Chondrocyte (in vitro differentiated cells): ENCODE results near the gene SUN1. TPM values are rescaled to one million over a fixed set of nuclear protein-coding genes. Genes with fewer than 3 reads are reported as not detected.

Source experiments
- DNase-seq: peaks from one replicate; pipeline ENCODE4 v3.0.0; 2021; ENCODE audit warnings: mixed read lengths, low spot score
- H3K27ac Mint-ChIP-seq: one replicate; pipeline ENCODE4 v1.8.0; 2021; ENCODE audit warnings: mild to moderate bottlenecking, moderate library complexity, mixed read lengths; ENCODE audit not compliant: unreplicated experiment
- H3K27me3 Mint-ChIP-seq: 2 replicates; pipeline ENCODE4 v1.8.0; 2021; ENCODE audit warnings: low read depth, mixed read lengths
- H3K36me3 Mint-ChIP-seq: 2 replicates; pipeline ENCODE4 v1.8.0; 2021; ENCODE audit warnings: low read depth, mixed read lengths
- H3K4me1 Mint-ChIP-seq: 2 replicates; pipeline ENCODE4 v1.8.0; 2021; ENCODE audit warnings: low read depth, mild to moderate bottlenecking, mixed read lengths
- H3K4me3 Mint-ChIP-seq: one replicate; pipeline ENCODE4 v1.8.0; 2021; ENCODE audit warnings: mild to moderate bottlenecking, moderate library complexity, mixed read lengths; ENCODE audit not compliant: unreplicated experiment
- H3K9me3 Mint-ChIP-seq: 2 replicates; pipeline ENCODE4 v1.8.0; 2021; ENCODE audit warnings: low read depth, mixed read lengths
- CTCF ChIP-seq: fragments of 200-600 bp; sonication (generic); IDR thresholded peaks from 2 replicates; pipeline ENCODE4 v1.5.0; 2021; ENCODE audit warnings: antibody characterized with exemption, mild to moderate bottlenecking, moderate library complexity
- total RNA-seq: library from RNA; stranded (reverse); gene quantifications from 3 replicates; pipeline ENCODE4 v1.2.1, GENCODE V29; 2021

SUN1 gene
- total RNA-seq, 1 donor from 2014 or later: 134 TPM

DNA sequence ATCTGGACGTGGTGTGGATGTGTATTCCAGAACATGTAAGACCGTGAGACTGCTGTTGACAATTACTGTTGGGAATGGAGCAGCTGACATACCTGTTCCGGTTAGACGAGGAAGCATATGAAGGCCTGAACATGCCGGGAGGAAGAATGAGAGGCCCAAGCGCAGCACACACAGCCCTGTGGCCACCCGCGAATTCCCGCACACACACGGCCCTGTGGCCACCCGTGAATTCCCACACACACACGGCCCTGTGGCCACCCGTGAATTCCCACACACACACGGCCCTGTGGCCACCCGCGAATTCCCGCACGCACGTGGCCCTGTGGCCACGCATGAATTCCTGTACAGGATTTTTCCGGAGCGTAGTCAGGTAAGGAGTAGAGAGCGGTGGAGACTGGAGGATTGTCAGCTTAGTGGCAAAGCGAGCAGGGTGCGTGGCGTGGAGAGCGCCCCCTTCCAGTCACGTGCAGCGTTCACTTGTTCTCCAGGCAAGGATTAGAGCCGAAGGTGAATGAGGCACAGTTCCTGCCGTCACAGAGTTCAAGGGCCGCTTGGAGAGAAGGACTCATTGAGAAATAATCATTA lies 9.5 kb upstream of the SUN1 start:
- H3K4me3 Mint-ChIP-seq: no peak overlapping the region
- H3K27ac Mint-ChIP-seq: peak overlapping the region; percentile 72
- H3K27me3 Mint-ChIP-seq: no peaks in the 10 kb centered on the region
- peaks cover 68% of the 10 kb centered on the region for H3K4me1 Mint-ChIP-seq
- peaks cover 8% of the 10 kb centered on the region for H3K36me3 Mint-ChIP-seq
- H3K9me3 Mint-ChIP-seq: peaks cover 5% of the 10 kb centered on the region
- DNase-seq: no peak
- peak; percentile 21 for TF ChIP-seq CTCF

GRCh38 chr7:823649-824048 lies 8.6 kb upstream of the SUN1 start:
- TF ChIP-seq CTCF: no peak
- Mint-ChIP-seq H3K4me3 (no peak overlapping the region), H3K27me3 (no peaks in the 10 kb centered on the region), H3K9me3 (no peaks in the 10 kb centered on the region), H3K4me1 (peaks cover 60% of the 10 kb centered on the region), H3K27ac (peak overlapping the region; percentile 78), H3K36me3 (peaks cover 8% of the 10 kb centered on the region)
- DNase-seq: no peak

DNA sequence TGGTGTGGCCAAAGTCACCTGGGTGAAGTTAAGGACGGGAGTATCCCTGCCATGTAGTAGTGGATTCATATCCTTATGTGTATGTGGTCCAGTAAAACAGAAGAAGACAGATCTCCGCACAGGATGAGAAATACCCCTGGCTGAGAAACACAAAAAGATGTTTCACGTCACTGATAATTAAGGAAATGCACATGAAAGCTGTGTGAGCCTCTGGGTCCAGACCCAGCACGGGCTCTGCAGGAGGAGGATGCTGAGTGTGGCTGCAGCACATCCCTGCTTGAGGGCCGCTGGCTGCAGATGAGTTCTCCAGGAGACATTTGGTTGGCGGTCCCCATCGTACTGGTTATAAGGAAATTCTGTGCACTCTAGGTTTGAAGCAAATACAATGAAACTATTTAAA lies 8.2 kb upstream of the SUN1 start:
- no peak overlapping the region for H3K4me3 Mint-ChIP-seq
- H3K9me3 Mint-ChIP-seq: no peaks in the 10 kb centered on the region
- TF ChIP-seq CTCF: no peak
- H3K36me3 Mint-ChIP-seq: peaks cover 8% of the 10 kb centered on the region
- no peak for DNase-seq
- no peaks in the 10 kb centered on the region for H3K27me3 Mint-ChIP-seq
- H3K27ac Mint-ChIP-seq: peak overlapping the region; percentile 78
- peaks cover 62% of the 10 kb centered on the region for H3K4me1 Mint-ChIP-seq

DNA sequence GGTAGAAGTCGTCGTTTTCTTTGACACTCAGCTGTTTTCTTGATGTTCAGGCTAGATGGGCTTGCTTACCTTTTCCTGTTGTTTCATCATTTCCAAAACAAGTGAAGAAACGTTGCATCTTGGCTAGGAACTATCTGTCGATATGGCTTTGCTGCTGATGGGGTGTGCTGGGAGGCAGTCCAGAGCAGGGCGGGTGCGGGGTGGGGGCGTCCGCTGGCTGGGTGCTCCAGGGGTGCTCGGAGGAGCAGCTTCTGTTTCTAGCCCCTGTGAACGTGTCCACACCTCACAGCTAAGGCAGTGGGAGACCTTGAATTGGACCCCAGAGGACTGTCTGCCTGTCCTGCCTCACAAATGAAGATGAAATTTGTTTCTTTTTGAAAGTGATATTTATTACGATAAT lies 7.6 kb upstream of the SUN1 start:
- no peaks in the 10 kb centered on the region for H3K9me3 Mint-ChIP-seq
- no peaks in the 10 kb centered on the region for H3K27me3 Mint-ChIP-seq
- peak overlapping the region; percentile 78 for H3K27ac Mint-ChIP-seq
- no peak for DNase-seq
- H3K36me3 Mint-ChIP-seq: peaks cover 4% of the 10 kb centered on the region
- H3K4me3 Mint-ChIP-seq: no peak overlapping the region
- no peak for TF ChIP-seq CTCF
- H3K4me1 Mint-ChIP-seq: peaks cover 61% of the 10 kb centered on the region

- TF ChIP-seq CTCF: no peak
- H3K4me1 Mint-ChIP-seq: peaks cover 65% of the 10 kb centered on the region
- H3K27me3 Mint-ChIP-seq: no peaks in the 10 kb centered on the region
- peaks cover 4% of the 10 kb centered on the region for H3K36me3 Mint-ChIP-seq
- no peak for DNase-seq
- peak overlapping the region; percentile 71 for H3K27ac Mint-ChIP-seq
- no peaks in the 10 kb centered on the region for H3K9me3 Mint-ChIP-seq
- no peak overlapping the region for H3K4me3 Mint-ChIP-seq
Observed at GRCh38 chr7:825386-825785, 6.9 kb upstream of the SUN1 start.
